Mucosa of descending colon (tissue), 3 donors: ENCODE measurements around the gene IL1RN. TPM values are rescaled to one million over a fixed set of nuclear protein-coding genes. Genes with fewer than 3 reads are reported as not detected.
A peak's percentile ranks its signal among the peaks of the same experiment; 100 is the strongest.

Source experiments
- ATAC-seq: fragments of 200-7000 bp; cut with Tn5 transposase; one replicate; pipeline ENCODE4 v1.9.1; 2020; ENCODE audit warnings: mild to moderate bottlenecking, moderate library complexity
- DNase-seq, 3 donors: peaks; one replicate each; pipeline ENCODE4 v3.0.0-alpha.2; 2020
- H3K36me3 ChIP-seq: fragments of 200-600 bp; one replicate; pipeline ENCODE4 v1.8.0; 2021; ENCODE audit warnings: low read depth, mild to moderate bottlenecking
- H3K4me1 ChIP-seq: fragments of 200-600 bp; one replicate; pipeline ENCODE4 v1.8.0; 2021; ENCODE audit warnings: low read depth, mild to moderate bottlenecking
- H3K4me3 ChIP-seq: fragments of 200-600 bp; one replicate; pipeline ENCODE4 v1.8.0; 2021; ENCODE audit warnings: mild to moderate bottlenecking
- H3K9me3 ChIP-seq: fragments of 200-600 bp; one replicate; pipeline ENCODE4 v1.8.0; 2021; ENCODE audit warnings: mild to moderate bottlenecking
- CTCF ChIP-seq: fragments of 200-600 bp; IDR thresholded peaks from one replicate; pipeline ENCODE4 v1.8.0; 2022; ENCODE audit warnings: antibody characterized with exemption, mild to moderate bottlenecking
- intact Hi-C, 2 donors: fragments of 100-400 bp; cut with DNase I in 1 of 2; cut with micrococcal nuclease in 1 of 2; formaldehyde crosslinking; loops; one replicate each; pipeline versions ENCODE4 v1.11.0 to v1.11.1; 2022; cut with DNase I, micrococcal nuclease
- total RNA-seq, 3 donors: library from RNA; stranded (reverse); fragmentation: NEBNext Ultra II Directional in 2 of 3; extraction: Animal tissue kit (Norgen Biotek cat#: 25700) in 2 of 3; gene quantifications; one replicate each; pipeline versions ENCODE4 v1.2.1 to v1.2.4, GENCODE V29; 2021 to 2023
- donor health status: DM: no; HTN: no; CAD: no; lungs with moderate emphysema.
- donor health status: DM: no; HTN: no; CAD: no.
- donor health status: DM: no; HTN: yes; CAD: no.

The IL1RN gene
- total RNA-seq, 3 donors from 2014 or later, result 0.17 to 11.9 (median 0.76) TPM

- Histone ChIP-seq H3K36me3 (no peaks in the 10 kb centered on the region), H3K4me1 (no peaks in the 10 kb centered on the region), H3K9me3 (no peaks in the 10 kb centered on the region), H3K4me3 (no peak overlapping the region)
- DNase-seq (no peak), ATAC-seq (peak; percentile 36)
- TF ChIP-seq CTCF, result no peak
- intact Hi-C loops, result no loop called here
These were observed 3.0 kb upstream of the IL1RN start for GRCh38 chr2:113124181-113124961.

- intact Hi-C loops, result no loop called here
- no peaks in the 10 kb centered on the region for H3K4me1 ChIP-seq
- DNase-seq (no peak), ATAC-seq (no peak)
- H3K9me3 ChIP-seq, result no peaks in the 10 kb centered on the region
- no peak for TF ChIP-seq CTCF
- H3K4me3 ChIP-seq, result no peak overlapping the region
- H3K36me3 ChIP-seq, result no peaks in the 10 kb centered on the region
These were observed 2.2 kb upstream of the IL1RN start for GRCh38 chr2:113124984-113125855.

GRCh38 chr2:113127646-113128570 lies 510 bp downstream of the IL1RN start:
- Histone ChIP-seq H3K4me1 (no peaks in the 10 kb centered on the region), H3K9me3 (no peaks in the 10 kb centered on the region), H3K4me3 (no peak overlapping the region), H3K36me3 (no peaks in the 10 kb centered on the region)
- ATAC-seq (no peak), DNase-seq (no peak)
- no peak for TF ChIP-seq CTCF
- intact Hi-C loops, result no loop called here

GRCh38 chr2:113129519-113130078 lies 2.2 kb downstream of the IL1RN start:
- H3K36me3 ChIP-seq, result no peaks in the 10 kb centered on the region
- no peak for ATAC-seq
- DNase-seq, result no peak
- H3K4me3 ChIP-seq, result no peak overlapping the region
- intact Hi-C loops, result loop anchor here in 1 of 2 donors (10.0 kb wide), 1 partner anchor 245 kb away; no protein-coding TSS in a partner anchor
- no peaks in the 10 kb centered on the region for H3K9me3 ChIP-seq
- H3K4me1 ChIP-seq, result no peaks in the 10 kb centered on the region
- no peak for TF ChIP-seq CTCF
